GM18870 (cell line): Measurements from ENCODE around the gene CEBPG.

Experiments used
- ATAC-seq: cut with Tn5 transposase; IDR thresholded peaks from one replicate; pipeline ENCODE4 v1.9.1; 2021; ENCODE audit warnings: moderate library complexity; ENCODE audit not compliant: unreplicated experiment

Gene CEBPG

GRCh38 chr19:33418871-33419787 is 45.6 kb downstream of the CEBPG start:
- ATAC-seq = no peak

GRCh38 chr19:33419788-33420130 is 46.2 kb downstream of the CEBPG start:
- ATAC-seq = no peak

- ATAC-seq = no peak
These were observed 47.3 kb downstream of the CEBPG start for GRCh38 chr19:33420821-33421220.

GRCh38 chr19:33421368-33421767 is 47.9 kb downstream of the CEBPG start:
- no peak for ATAC-seq

- no peak for ATAC-seq
These were observed 49.1 kb downstream of the CEBPG start for GRCh38 chr19:33422369-33423180.

- ATAC-seq = no peak
These were observed 50.7 kb downstream of the CEBPG start for GRCh38 chr19:33424181-33424580.

- no peak for ATAC-seq
These were observed 53.3 kb downstream of the CEBPG start for GRCh38 chr19:33426621-33427361.

- ATAC-seq = no peak
These were observed 54.5 kb downstream of the CEBPG start for GRCh38 chr19:33427801-33428626.

GRCh38 chr19:33428627-33429125 is 55.2 kb downstream of the CEBPG start:
- ATAC-seq = no peak

GRCh38 chr19:33429891-33430673 is 56.6 kb downstream of the CEBPG start:
- no peak for ATAC-seq

- no peak for ATAC-seq
These were observed 57.3 kb downstream of the CEBPG start for GRCh38 chr19:33430674-33431277.

GRCh38 chr19:33432015-33432414 is 58.5 kb downstream of the CEBPG start:
- no peak for ATAC-seq
